H1 (cell line): ENCODE data around the gene SIRT7.

Experiments used
- CBX8 ChIP-seq: fragments of 300-800, 300-1000 bp; sonication (generic); IDR thresholded peaks from 2 replicates; pipeline ENCODE4 v1.7.1; 2016; ENCODE audit warnings: low read depth, low read length, borderline replicate concordance
- EGR1 ChIP-seq: IDR thresholded peaks from 2 replicates; pipeline ENCODE4 v1.6.1; 2011; ENCODE audit warnings: low read depth, low read length, borderline replicate concordance
- GTF2F1 ChIP-seq: IDR thresholded peaks from 2 replicates; pipeline ENCODE4 v1.6.1; 2012; ENCODE audit warnings: low read depth, low read length, improper control_type of control experiment, borderline replicate concordance
- RAD21 ChIP-seq, 2 experiments: IDR thresholded peaks in 1 of 2; conservative IDR thresholded peaks in 1 of 2; 2 replicates each; pipeline ENCODE4 v1.6.1; 2011; ENCODE audit warnings: low read depth in 2 of 2, low read length in 2 of 2, improper control_type of control experiment in 1 of 2, inconsistent platforms in 1 of 2, mild to moderate bottlenecking in 1 of 2, moderate library complexity in 1 of 2
- RFX5 ChIP-seq: IDR thresholded peaks from 2 replicates; pipeline ENCODE4 v1.6.1; 2011; ENCODE audit warnings: low read depth, low read length, improper control_type of control experiment, borderline replicate concordance
- TF ChIP-seq, protein P1 (sequence below), 3 experiments: IDR thresholded peaks; 1 replicate in 2 of 3; 2 replicates in 1 of 3; pipeline versions ENCODE4 v1.5.1 to v1.6.1; 2011; ENCODE audit warnings: low read length in 3 of 3, mild to moderate bottlenecking in 3 of 3, inconsistent platforms in 2 of 3, low read depth in 1 of 3, moderate library complexity in 1 of 3; ENCODE audit not compliant: insufficient read depth in 1 of 3; ENCODE audit errors: control extremely low read depth in 1 of 3
- TF ChIP-seq, protein P2 (sequence below): IDR thresholded peaks from 2 replicates; pipeline ENCODE4 v1.6.1; 2012; ENCODE audit warnings: inconsistent platforms

DNA sequence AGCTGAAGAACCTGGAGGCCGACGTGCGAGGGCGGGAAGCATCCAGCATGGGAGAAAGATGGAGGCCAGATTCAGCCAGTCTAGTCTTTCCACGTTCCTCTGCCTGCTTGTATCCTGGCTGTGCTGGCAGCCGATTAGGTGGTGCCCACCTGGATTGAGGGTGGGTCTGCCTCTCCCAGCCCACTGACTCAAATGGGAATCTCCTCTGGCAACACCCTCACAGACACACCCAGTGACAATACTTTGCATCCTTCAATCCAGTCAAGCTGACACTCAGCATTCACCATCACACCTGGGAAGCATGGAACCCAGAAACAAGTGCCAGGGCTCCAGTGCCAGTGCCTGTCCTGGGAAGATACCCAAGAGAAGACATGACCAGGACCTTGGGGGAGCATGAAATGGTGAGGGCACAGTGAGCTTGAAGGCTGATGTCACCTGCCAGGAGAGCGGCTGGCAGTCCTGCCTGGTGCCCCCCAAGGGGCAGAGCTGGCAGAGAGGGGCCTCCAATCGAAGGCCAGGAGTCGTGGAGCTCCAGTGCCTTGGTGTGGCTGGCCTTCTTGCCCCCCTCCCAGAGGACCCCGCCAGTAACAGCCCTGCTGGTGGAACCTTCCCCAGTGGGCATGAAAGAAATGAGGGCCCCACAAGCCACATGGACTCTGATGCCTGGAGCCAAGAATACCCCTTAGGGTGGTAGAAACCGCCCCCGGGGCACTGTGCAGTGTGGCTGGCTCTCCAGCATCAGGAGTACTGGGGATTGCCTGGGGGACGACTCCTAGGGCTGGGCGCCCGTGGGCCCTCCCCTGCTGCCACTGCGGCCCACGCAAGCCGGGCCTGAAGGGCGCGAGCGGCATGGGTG lies 16.6 kb downstream of the SIRT7 start:
- TF ChIP-seq CBX8 (no peak), RFX5 (no peak), EGR1 (no peak), GTF2F1 (no peak), RAD21 (IDR thresholded peaks at IDR 0.05 in 1 of 2, conservative IDR thresholded peaks at IDR 0.05 in 1 of 2; ENCODE audit: low read depth in 2 of 2, low read length in 2 of 2) (no peak)
- TF ChIP-seq, protein P1, sequence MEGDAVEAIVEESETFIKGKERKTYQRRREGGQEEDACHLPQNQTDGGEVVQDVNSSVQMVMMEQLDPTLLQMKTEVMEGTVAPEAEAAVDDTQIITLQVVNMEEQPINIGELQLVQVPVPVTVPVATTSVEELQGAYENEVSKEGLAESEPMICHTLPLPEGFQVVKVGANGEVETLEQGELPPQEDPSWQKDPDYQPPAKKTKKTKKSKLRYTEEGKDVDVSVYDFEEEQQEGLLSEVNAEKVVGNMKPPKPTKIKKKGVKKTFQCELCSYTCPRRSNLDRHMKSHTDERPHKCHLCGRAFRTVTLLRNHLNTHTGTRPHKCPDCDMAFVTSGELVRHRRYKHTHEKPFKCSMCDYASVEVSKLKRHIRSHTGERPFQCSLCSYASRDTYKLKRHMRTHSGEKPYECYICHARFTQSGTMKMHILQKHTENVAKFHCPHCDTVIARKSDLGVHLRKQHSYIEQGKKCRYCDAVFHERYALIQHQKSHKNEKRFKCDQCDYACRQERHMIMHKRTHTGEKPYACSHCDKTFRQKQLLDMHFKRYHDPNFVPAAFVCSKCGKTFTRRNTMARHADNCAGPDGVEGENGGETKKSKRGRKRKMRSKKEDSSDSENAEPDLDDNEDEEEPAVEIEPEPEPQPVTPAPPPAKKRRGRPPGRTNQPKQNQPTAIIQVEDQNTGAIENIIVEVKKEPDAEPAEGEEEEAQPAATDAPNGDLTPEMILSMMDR (IDR thresholded peaks at IDR 0.05; ENCODE audit: control extremely low read depth in 1 of 3, insufficient read depth in 1 of 3, low read depth in 1 of 3, low read length in 3 of 3): no peak
- TF ChIP-seq, protein P2, sequence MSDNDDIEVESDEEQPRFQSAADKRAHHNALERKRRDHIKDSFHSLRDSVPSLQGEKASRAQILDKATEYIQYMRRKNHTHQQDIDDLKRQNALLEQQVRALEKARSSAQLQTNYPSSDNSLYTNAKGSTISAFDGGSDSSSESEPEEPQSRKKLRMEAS: no peak
